Stimulated activated CD8-positive, alpha-beta memory T cell treated with anti-CD3 and anti-CD28 coated beads, Interleukin-7, amount 100 ng/mL, for 48 hours (primary cell): ENCODE results near the gene LRRC3.
A peak's percentile ranks its signal among the peaks of the same experiment; 100 is the strongest.

ENCODE experiments used
- DNase-seq, 2 donors: peaks; one replicate each; pipeline ENCODE4 v3.0.0-alpha.2; 2020; ENCODE audit warnings: low read depth in 1 of 2; ENCODE audit errors: extremely low read depth in 1 of 2

Gene LRRC3

DNA sequence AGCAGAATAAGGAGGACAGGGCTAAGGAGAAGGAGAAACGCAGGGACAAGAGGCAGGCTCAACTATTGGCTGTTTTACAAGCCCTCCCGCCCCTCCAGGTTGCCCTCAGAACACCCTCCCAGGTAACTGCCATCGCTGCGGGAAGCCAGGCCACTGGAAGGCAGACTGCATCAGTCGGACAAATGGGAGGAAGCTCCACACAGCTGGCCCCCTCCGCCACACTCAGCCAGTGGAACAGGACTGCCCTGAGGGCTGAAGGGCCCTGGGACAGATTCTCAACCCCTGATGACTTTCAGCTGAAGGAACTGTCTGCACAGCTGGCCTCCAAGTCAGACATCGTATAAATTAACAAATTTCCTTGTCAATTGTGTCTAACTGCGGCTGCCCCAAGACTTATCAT, 21.8 kb downstream of the LRRC3 start:
- DNase-seq, result no peak

- no peak for DNase-seq
Observed at GRCh38 chr21:44477712-44478111, 22.4 kb downstream of the LRRC3 start.

DNA sequence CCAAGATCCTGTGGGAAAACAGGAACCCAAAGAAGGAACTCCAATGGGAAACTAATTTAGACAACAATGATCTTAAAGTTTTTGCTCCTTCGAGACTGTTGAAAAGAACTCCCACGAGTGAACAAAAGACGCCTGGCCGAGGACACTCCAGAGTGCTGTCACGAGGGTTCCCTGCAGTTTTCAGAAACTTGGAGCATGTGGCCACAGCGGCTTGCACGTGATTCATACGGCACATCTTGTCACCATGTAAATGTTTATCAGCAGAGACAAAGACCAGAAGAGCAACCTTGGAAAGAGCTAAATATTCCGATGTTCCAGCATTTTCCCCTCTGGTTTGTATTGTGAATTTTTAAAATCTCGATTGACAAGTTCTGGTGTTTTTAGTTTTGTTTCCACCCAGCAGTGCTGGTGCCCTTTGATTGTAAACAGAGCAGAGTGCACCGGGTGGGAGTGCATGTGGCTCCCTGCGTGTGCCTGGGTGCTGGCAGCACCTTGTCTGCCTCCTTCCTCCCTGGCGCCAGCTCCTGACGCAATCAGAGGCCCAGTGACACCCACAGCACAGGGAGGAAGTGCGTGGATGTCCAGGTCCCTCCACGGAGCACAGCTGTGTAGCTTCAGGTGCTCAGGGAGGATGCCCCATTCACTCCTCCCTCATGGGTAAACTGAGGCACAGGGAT, 23.0 kb downstream of the LRRC3 start:
- DNase-seq, result no peak

GRCh38 chr21:44478801-44479167, 23.5 kb downstream of the LRRC3 start:
- no peak for DNase-seq

DNA sequence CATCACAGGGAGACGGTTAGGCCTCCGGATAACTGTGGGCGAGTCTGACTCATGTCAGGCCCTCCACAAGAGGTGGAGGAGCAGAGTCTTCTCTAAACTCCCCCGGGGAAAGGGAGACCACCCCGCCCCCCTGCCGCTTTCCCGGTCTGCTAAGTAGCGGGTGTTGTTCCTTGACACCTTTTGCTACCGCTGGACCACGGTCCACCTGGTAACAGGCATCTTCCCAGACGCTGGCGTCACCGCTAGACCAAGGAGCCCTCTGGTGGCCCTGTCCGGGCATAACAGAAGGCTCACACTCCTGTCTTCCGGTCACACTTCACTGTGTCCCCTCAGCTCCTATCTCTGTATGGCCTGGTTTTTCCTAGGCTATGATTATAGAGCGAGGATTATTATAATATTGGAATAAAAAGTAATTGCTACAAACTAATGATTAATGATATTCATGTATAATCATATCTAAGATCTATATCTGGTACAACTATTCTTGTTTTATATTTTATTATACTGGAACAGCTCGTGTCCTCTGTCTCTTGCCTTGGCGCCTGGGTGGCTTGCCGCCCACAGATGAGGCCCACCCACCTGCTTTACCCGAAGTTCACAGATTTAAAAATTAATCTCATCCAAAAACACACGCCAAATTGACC, 24.4 kb downstream of the LRRC3 start:
- DNase-seq, result peak in 1 of 2 donors; percentile 23

DNA sequence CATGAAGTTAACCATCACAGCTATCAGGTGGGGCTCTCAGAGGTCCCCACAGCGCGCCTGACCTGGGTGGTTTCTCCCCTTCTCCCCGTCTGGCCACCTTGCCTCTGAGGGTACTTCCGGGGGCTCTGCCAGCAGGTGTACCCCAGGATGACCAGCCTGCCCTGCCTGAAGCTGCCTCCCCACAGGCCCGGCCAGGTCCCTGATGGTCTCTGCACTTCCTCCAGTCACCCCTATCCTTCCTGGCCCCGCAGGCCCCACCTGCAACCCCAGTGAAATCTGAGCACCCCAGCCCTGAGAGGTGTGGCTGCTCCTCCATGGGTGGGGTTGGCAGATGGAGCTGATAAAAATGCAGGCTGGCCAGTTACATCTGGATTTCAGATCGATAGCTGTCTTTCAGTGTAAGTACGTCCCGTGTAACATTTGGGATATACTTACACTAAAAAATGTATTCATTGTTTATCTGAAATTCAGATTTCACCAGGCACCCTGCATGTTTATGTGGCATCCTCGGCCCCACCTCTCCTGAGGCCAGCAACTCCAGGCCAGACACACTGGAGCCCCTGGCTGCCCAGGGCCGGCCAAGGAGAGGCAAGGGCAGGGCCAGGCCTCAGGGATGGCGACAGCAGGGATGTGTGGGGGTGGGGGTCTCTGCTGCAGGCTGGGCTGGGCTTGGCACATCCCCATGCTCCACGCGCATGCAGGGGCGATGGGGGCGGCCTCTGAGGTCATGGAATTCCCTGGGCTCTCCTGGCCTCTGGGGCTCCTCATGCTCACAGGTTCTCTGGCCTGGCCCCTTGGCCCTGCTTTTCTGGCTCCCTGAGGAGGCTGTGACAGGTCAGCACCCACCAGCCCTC, 25.1 kb downstream of the LRRC3 start:
- DNase-seq, result no peak

DNA sequence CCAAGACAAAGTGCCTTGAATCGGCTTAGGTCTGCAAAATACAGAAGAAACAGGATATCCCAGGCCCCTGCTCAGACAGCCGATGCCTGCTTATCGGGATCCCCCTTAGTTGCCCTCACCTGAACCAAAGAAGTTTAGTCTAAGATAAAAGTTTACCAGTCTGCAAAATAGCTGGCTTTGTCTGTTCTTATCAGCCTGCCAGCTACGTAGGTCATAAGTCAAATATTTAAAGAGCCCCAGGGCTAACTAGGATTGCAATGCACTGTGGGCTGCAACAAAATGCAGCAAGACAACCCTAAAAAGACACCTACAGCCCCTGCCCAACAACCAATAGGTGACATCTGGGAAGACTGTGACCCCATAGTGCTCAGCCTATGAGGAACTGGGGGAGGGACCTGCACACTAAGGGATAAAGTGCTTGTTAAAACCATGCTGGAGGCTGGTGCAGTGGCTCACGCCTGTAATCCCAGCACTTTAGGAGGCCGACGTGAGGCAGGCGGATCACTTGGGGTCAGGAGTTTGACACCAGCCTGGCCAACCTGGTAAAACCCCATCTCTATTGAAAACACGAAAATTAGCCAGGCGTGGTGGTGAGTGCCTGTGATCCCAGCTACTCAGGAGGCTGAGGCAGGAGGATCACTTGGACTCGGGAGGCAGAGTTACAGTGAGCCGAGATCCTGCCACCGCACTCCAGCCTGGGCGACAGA, 27.4 kb downstream of the LRRC3 start:
- DNase-seq, result no peak

- no peak for DNase-seq
Observed at GRCh38 chr21:44483288-44484237, 28.3 kb downstream of the LRRC3 start.

- DNase-seq, result no peak
Observed at GRCh38 chr21:44484498-44485253, 29.4 kb downstream of the LRRC3 start.

DNA sequence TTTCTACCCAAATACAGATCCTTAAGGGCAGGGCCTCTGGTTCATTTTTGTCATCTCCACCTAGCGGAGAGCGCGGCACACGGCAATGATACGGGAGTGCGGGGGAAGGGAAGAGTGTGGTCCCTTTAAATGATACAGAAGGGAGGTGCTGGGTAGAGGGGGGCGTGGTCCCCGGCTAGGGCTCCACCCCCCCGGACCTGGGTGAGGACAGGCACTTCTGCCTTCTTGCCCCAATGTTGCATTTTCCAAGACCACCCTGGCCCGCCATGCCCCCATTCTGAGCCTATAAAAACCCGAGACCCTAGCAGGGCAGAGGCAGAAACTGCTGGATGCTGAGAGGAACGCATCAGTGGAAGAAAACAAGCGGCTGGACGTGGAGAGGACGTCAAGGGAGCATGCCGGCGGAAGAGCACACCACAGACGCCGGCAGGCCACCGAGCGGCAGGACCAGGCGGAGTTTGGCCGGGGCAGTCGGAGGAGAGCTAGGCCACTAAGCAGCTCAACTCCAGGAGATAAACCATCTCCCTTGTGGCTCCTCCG, 30.0 kb downstream of the LRRC3 start:
- DNase-seq, result peak in 1 of 2 donors; percentile 24

GRCh38 chr21:44485796-44486195, 30.5 kb downstream of the LRRC3 start:
- DNase-seq, result no peak

GRCh38 chr21:44486302-44486701, 31.0 kb downstream of the LRRC3 start:
- no peak for DNase-seq

GRCh38 chr21:44487831-44488230, 32.5 kb downstream of the LRRC3 start:
- DNase-seq, result peak in 1 of 2 donors; percentile 46

DNA sequence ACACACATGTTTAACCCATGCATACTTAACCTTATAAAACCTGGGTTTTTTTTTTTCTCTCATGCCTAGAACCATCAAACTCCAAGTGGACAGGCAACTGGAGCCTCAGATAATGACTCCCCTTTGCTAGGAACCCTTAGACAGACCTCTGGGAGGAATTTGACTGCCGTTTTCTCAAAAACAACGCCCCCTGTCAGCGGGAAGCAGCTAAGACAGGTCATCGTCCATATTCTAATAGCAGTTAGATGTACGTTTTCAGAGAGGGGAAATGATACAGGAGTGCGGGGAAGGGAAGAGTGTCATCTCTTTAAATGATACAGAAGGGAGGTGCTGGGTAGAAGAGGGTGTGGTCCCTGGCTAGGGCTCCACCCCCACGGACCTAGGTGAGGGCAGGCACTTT, 34.7 kb downstream of the LRRC3 start:
- no peak for DNase-seq

DNA sequence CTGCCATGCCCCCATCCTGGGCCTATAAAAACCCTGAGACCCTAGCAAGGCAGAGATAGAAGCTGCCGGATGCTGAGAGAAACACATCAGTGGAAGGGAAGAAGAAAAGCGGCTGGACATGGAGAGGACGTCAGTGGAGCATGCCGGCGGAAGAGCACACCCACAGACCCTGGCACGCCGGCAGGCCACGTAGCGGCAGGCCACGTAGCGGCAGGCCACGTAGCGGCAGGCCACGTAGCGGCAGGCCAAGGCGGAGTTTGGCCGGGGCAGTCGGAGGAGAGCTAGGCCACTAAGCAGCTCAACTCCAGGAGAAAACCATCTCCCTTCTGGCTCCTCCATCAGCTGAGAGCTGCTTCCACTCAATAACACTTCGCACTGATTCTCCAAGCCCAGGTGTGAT, 35.1 kb downstream of the LRRC3 start:
- no peak for DNase-seq

DNA sequence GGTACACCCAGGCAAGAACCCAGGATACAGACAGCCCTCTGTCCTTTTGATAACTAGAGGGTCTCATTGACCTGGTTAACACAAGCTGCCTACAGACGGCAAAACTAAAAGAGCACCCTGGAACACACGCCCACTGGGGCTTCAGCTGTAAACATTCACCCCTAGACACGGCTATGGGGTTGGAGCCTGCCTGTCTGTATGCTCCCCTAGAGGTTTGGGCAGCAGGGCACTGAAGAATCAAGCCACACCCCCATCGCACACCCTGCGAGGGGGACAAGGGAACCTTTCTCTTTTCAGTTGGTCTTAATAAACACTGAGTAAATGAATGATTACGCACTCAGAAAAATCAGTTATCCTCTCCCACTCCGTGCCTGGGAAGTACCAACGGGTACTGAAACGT, 35.5 kb downstream of the LRRC3 start:
- no peak for DNase-seq

- DNase-seq, result no peak
Observed at GRCh38 chr21:44492567-44493385, 37.5 kb downstream of the LRRC3 start.

- no peak for DNase-seq
Observed at GRCh38 chr21:44494418-44494817, 39.1 kb downstream of the LRRC3 start.
